Activated CD8-positive, alpha-beta memory T cell treated with anti-CD3 and anti-CD28 coated beads, Interleukin-2, amount 50 U/mL, for 48 hours (primary cell): ENCODE data around the gene ADORA2B.
"Not testable (repeated sequence)": the region's sequence is repeated elsewhere in the genome, so short reads cannot be mapped to it uniquely, and the experiment has no call there.

Source experiments
- DNase-seq: peaks from one replicate; pipeline ENCODE4 v3.0.0-alpha.2; 2020

ADORA2B gene

GRCh38 chr17:15926039-15926740 is 18.7 kb upstream of the ADORA2B start:
- no peak for DNase-seq

- DNase-seq, result peak; percentile 36
These were observed 16.6 kb upstream of the ADORA2B start for GRCh38 chr17:15928286-15928785.

- DNase-seq, result no peak
These were observed 15.0 kb upstream of the ADORA2B start for GRCh38 chr17:15929941-15930340.

GRCh38 chr17:15930426-15930825 is 14.5 kb upstream of the ADORA2B start:
- DNase-seq, result no peak

GRCh38 chr17:15931394-15931793 is 13.5 kb upstream of the ADORA2B start:
- no peak for DNase-seq

- no peak for DNase-seq
These were observed 10.1 kb upstream of the ADORA2B start for GRCh38 chr17:15934866-15935265.

GRCh38 chr17:15935891-15936290 is 9.0 kb upstream of the ADORA2B start:
- no peak for DNase-seq

- DNase-seq, result not testable (repeated sequence)
These were observed 8.4 kb upstream of the ADORA2B start for GRCh38 chr17:15936481-15936880.

GRCh38 chr17:15941781-15942180 is 3.1 kb upstream of the ADORA2B start:
- DNase-seq, result peak; percentile 42

- no peak for DNase-seq
These were observed 2.6 kb upstream of the ADORA2B start for GRCh38 chr17:15942207-15942833.

- DNase-seq, result peak; percentile 48
These were observed 765 bp upstream of the ADORA2B start for GRCh38 chr17:15943971-15944758.

- no peak for DNase-seq
These were observed 729 bp downstream of the ADORA2B start for GRCh38 chr17:15945527-15946191.

GRCh38 chr17:15946611-15947120 is 1.7 kb downstream of the ADORA2B start:
- no peak for DNase-seq

- no peak for DNase-seq
These were observed 2.3 kb downstream of the ADORA2B start for GRCh38 chr17:15947271-15947670.

GRCh38 chr17:15947976-15948752 is 3.2 kb downstream of the ADORA2B start:
- DNase-seq, result no peak

- DNase-seq, result no peak
These were observed 6.6 kb downstream of the ADORA2B start for GRCh38 chr17:15951368-15952047.

- no peak for DNase-seq
These were observed 7.2 kb downstream of the ADORA2B start for GRCh38 chr17:15952048-15952532.

GRCh38 chr17:15952916-15953790 is 8.2 kb downstream of the ADORA2B start:
- no peak for DNase-seq

- DNase-seq, result no peak
These were observed 9.3 kb downstream of the ADORA2B start for GRCh38 chr17:15954222-15954621.
